HepG2 (cell line): ENCODE results near the gene GPATCH2. TPM values are rescaled to one million over a fixed set of nuclear protein-coding genes. Genes with fewer than 3 reads are reported as not detected.

Experiments
- ATAC-seq: fragments of 200-7000 bp; cut with Tn5 transposase; 3 replicates; pipeline ENCODE4 v1.9.1; 2020; ENCODE audit warnings: mild to moderate bottlenecking, moderate library complexity
- BruUV-seq: library from RNA; stranded (reverse); fragments of 400-500 nt; replicated peaks from 2 replicates; lab custom pipeline; 2021; lab: Mats Ljungman, UMichigan
- CTCF ChIA-PET: fragments of 300-600 bp; formaldehyde crosslinking; extraction: SDS; loops from one replicate; lab custom pipeline; 2021; ENCODE audit warnings: low total read pairs, inconsistent platforms, low intra/inter-chr PET ratio; lab: Yijun Ruan, JAX
- POLR2A ChIA-PET: fragments of 350-600 bp; sonication (Branson Sonifier 250); formaldehyde crosslinking; loops from one replicate; lab custom pipeline; 2020; ENCODE audit warnings: antibody characterized with exemption, inconsistent platforms; lab: Yijun Ruan, JAX
- DNase-seq: peaks from one replicate; pipeline ENCODE4 v3.0.0-alpha.2; 2015; ENCODE audit warnings: low spot score
- FAIRE-seq: peaks from 3 replicates; lab custom pipeline; 2011; peaks lifted over from hg19 to GRCh38; lab: Jason Lieb, UNC
- H2AFZ ChIP-seq: one replicate; pipeline ENCODE4 v1.6.1; 2011; ENCODE audit warnings: low read length, inconsistent platforms
- H3K27ac ChIP-seq: fragments of 300-600 bp; 3 replicates; pipeline ENCODE4 v1.8.0; 2011; ENCODE audit warnings: mixed run types, mild to moderate bottlenecking, mixed read lengths, low read length, inconsistent platforms; ENCODE audit not compliant: insufficient read depth; ENCODE audit errors: extremely low read length
- H3K27me3 ChIP-seq, 2 experiments: fragments of 200-600 bp in 1 of 2; 2 replicates in 1 of 2; 3 replicates in 1 of 2; pipeline versions ENCODE4 v1.6.0 to v1.8.0; 2011; ENCODE audit warnings: low read length in 2 of 2, mild to moderate bottlenecking in 2 of 2, moderate library complexity in 2 of 2, inconsistent platforms in 1 of 2; ENCODE audit not compliant: insufficient read depth in 2 of 2, control insufficient read depth in 1 of 2
- H3K36me3 ChIP-seq, 2 experiments: fragments of 200-600 bp in 1 of 2; replicated peaks in 1 of 2; 2 replicates in 1 of 2; 3 replicates in 1 of 2; pipeline versions ENCODE4 v1.5.1 to v1.8.0; 2011; ENCODE audit warnings: low read length in 2 of 2, inconsistent platforms in 1 of 2; ENCODE audit not compliant: insufficient read depth in 2 of 2, control insufficient read depth in 1 of 2
- H3K4me1 ChIP-seq: 2 replicates; pipeline ENCODE4 v1.5.1; 2012; ENCODE audit warnings: low read length, inconsistent platforms; ENCODE audit not compliant: insufficient read depth
- H3K4me2 ChIP-seq: 2 replicates; pipeline ENCODE4 v1.6.0; 2011; ENCODE audit warnings: low read depth, low read length, inconsistent platforms
- H3K4me3 ChIP-seq, 3 experiments: fragments of 200-600 bp in 1 of 3; sonication (generic), shearing (Covaris generic) in 1 of 3; replicated peaks in 1 of 3; 2 replicates each; pipeline ENCODE4 v1.5.1; 2011 to 2016; ENCODE audit warnings: low read length in 3 of 3, inconsistent platforms in 2 of 3, low read depth in 2 of 3, mild to moderate bottlenecking in 2 of 3, control low read depth in 1 of 3, mixed read lengths in 1 of 3; ENCODE audit not compliant: insufficient read depth in 1 of 3
- H3K79me2 ChIP-seq: one replicate; pipeline ENCODE4 v1.6.1; 2011; ENCODE audit warnings: low read length, inconsistent platforms; ENCODE audit not compliant: insufficient read depth
- H3K9ac ChIP-seq: 2 replicates; pipeline ENCODE4 v1.6.0; 2011; ENCODE audit warnings: mild to moderate bottlenecking, low read depth, low read length, inconsistent platforms; ENCODE audit not compliant: insufficient read depth
- H3K9me3 ChIP-seq: 2 replicates; pipeline ENCODE4 v1.5.1; 2012; ENCODE audit warnings: mild to moderate bottlenecking, low read length
- H4K20me1 ChIP-seq: 2 replicates; pipeline ENCODE4 v1.6.0; 2011; ENCODE audit warnings: inconsistent platforms, mild to moderate bottlenecking, low read length, moderate library complexity; ENCODE audit not compliant: insufficient read depth
- EHMT2 ChIP-seq: fragments of 200-600 bp; sonication (generic); IDR thresholded peaks from 2 replicates; pipeline ENCODE4 v1.7.0; 2017; ENCODE audit warnings: antibody characterized with exemption, low read depth, low read length, borderline replicate concordance
- GABPA ChIP-seq, 2 experiments: IDR thresholded peaks; 2 replicates each; pipeline ENCODE4 v1.6.1; 2011 to 2016; ENCODE audit warnings: low read depth in 2 of 2, low read length in 1 of 2, missing biosample characterization in 1 of 2, missing genetic modification characterization in 1 of 2
- GFI1 ChIP-seq: sonication (generic); formaldehyde crosslinking; IDR thresholded peaks from 2 replicates; pipeline ENCODE4 v1.5.0; 2020; ENCODE audit warnings: missing genetic modification reagents, mild to moderate bottlenecking, borderline replicate concordance
- HDAC6 ChIP-seq: fragments of 200-600 bp; sonication (generic); IDR thresholded peaks from 2 replicates; pipeline ENCODE4 v1.7.0; 2017; ENCODE audit warnings: mild to moderate bottlenecking, antibody characterized with exemption, low read length, low read depth
- HNF4G ChIP-seq, 2 experiments: sonication (generic) in 1 of 2; formaldehyde crosslinking in 1 of 2; IDR thresholded peaks; 2 replicates each; pipeline versions ENCODE4 v1.4.0 to v1.6.1; 2011 to 2020; ENCODE audit warnings: borderline replicate concordance in 2 of 2, low read depth in 2 of 2, mild to moderate bottlenecking in 2 of 2, low read length in 1 of 2, missing genetic modification reagents in 1 of 2, moderate library complexity in 1 of 2
- HOXA5 ChIP-seq: sonication (generic); formaldehyde crosslinking; IDR thresholded peaks from 2 replicates; pipeline ENCODE4 v1.4.0; 2020; ENCODE audit warnings: missing genetic modification reagents
- IRX3 ChIP-seq: sonication (generic); formaldehyde crosslinking; IDR thresholded peaks from 2 replicates; pipeline ENCODE4 v1.8.1; 2023; ENCODE audit warnings: mild to moderate bottlenecking, low read depth, missing genetic modification reagents, borderline replicate concordance
- KDM5B ChIP-seq: sonication (generic); formaldehyde crosslinking; IDR thresholded peaks from 2 replicates; pipeline ENCODE4 v1.4.0; 2020; ENCODE audit warnings: missing genetic modification reagents, mild to moderate bottlenecking, borderline replicate concordance
- PAF1 ChIP-seq: IDR thresholded peaks from 2 replicates; pipeline ENCODE4 v1.6.1; 2016; ENCODE audit warnings: missing genetic modification reagents, missing compliant biosample characterization
- SRSF1 ChIP-seq: fragments of 200-400 bp; formaldehyde crosslinking; optimal IDR thresholded peaks from 2 replicates; pipeline ENCODE3; 2017; ENCODE audit warnings: mild to moderate bottlenecking, low read depth, low read length, moderate library complexity
- SYNCRIP ChIP-seq: fragments of 200-400 bp; formaldehyde crosslinking; IDR thresholded peaks from 2 replicates; pipeline ENCODE4 v1.6.1; 2018; ENCODE audit warnings: mild to moderate bottlenecking, low read depth, low read length; ENCODE audit not compliant: insufficient read depth
- ZNF335 ChIP-seq: sonication (generic); formaldehyde crosslinking; IDR thresholded peaks from 2 replicates; pipeline ENCODE4 v1.4.0; 2020; ENCODE audit warnings: missing genetic modification reagents
- ZNF501 ChIP-seq: sonication (generic); formaldehyde crosslinking; IDR thresholded peaks from 2 replicates; pipeline ENCODE4 v1.5.1; 2020; ENCODE audit warnings: mild to moderate bottlenecking, moderate library complexity, missing genetic modification reagents
- ZNF782 ChIP-seq: sonication (generic); formaldehyde crosslinking; IDR thresholded peaks from 2 replicates; pipeline ENCODE4 v1.4.0; 2020; ENCODE audit warnings: missing genetic modification reagents, mild to moderate bottlenecking, borderline replicate concordance
- WGBS: methylation state at CpG from one replicate; pipeline ENCODE4 v1.1.6; 2017; ENCODE audit warnings: low lambda C conversion rate; 5-methylcytosine and 5-hydroxymethylcytosine counted together
- in situ Hi-C: cut with HindIII; loops from 2 replicates; pipeline ENCODE4 v1.10.0; 2017; ENCODE audit warnings: low pct_unique_long_range_greater_than_20kb; ENCODE audit not compliant: extremely low pct_ligation_motif_present
- intact Hi-C: fragments of 100-400 bp; cut with micrococcal nuclease; formaldehyde crosslinking; loops from one replicate; pipeline ENCODE4 v1.10.0; 2022; ENCODE audit not compliant: unreplicated experiment
- polyA plus RNA-seq, 8 experiments: library from polyadenylated mRNA; depleted of rRNA in 3 of 8; stranded (reverse) in 7 of 8; unstranded in 1 of 8; fragments of >200 nt; fragmentation: Illumina TruSeq in 4 of 8; extraction: Trizol in 4 of 8; gene quantifications; 2 replicates each; pipeline versions ENCODE4 v1.2.1 to v1.2.3, GENCODE V29; 2011 to 2016; ENCODE audit warnings: low read depth in 4 of 8, missing spikeins in 1 of 8, mixed read lengths in 1 of 8; ENCODE audit not compliant: insufficient read depth in 1 of 8
- total RNA-seq, 5 experiments: library from RNA; depleted of rRNA; stranded (reverse); fragments of >200 nt; fragmentation: Illumina TruSeq; extraction: Trizol; gene quantifications; 2 replicates each; pipeline ENCODE4 v1.2.3, GENCODE V29; 2016; ENCODE audit warnings: low read depth in 1 of 5
- TF ChIP-seq, protein P1 (sequence below): IDR thresholded peaks from 2 replicates; pipeline ENCODE4 v1.6.1; 2012; ENCODE audit warnings: inconsistent platforms

Gene GPATCH2
- total and polyA plus RNA-seq, 2 of the 13 experiments (the other 11 are each of a cell fraction or from before 2014, with no cell fraction given): 3.5 to 15.7 TPM

DNA sequence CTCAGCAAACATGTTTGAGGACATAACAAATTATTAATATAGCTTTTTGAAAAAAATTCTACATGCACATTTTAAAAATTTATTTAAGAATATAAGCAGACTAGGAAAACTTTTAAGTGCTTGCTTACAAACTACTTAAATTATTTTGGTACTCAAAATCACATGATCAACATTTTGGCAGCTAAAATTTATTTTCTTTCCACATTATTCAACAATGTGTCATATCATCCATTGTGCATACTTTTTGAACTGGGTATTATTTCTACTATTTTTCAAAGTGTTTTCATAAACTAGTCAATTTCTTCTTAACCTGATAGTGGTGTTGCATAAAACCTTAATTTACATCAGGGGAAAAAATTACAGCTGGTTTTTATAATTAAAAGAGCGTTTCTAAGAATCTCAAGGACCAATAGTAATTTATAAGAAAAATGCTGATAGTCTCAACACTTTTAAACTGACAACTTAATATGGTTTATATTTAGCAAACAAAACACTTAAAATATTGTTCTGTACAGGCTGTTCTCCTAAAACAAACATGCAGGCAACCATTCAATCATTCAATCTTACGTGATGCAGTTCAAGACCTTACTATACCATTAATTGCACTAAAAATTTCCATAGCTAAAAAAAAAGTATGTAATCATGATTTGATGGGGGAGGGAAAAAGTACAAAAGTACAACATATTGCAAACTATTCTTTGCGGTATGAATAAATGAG, 105.0 kb downstream of the GPATCH2 start:
- ATAC-seq (no peak), FAIRE-seq (no peak), DNase-seq (no peak)
- H3K4me1 ChIP-seq: no peaks in the 10 kb centered on the region
- H4K20me1 ChIP-seq: no peaks in the 10 kb centered on the region
- no peak overlapping the region for H3K4me3 ChIP-seq
- H3K27me3 ChIP-seq: no peaks in the 10 kb centered on the region
- H3K36me3 ChIP-seq: no peaks in the 10 kb centered on the region
- 94% methylated on average over 3 of the region's 3 CpGs for WGBS
- intact Hi-C loops: no loop called here
- no peak overlapping the region for H3K9ac ChIP-seq
- BruUV-seq: no TSS peak
- in situ Hi-C loops: no loop called here
- H3K79me2 ChIP-seq: no peaks in the 10 kb centered on the region
- H3K27ac ChIP-seq: no peak overlapping the region
- ChIA-PET CTCF (no interaction called here), POLR2A (no interaction called here)
- no peak overlapping the region for H2AFZ ChIP-seq
- TF ChIP-seq SYNCRIP (no peak), HNF4G (IDR thresholded peaks at IDR 0.05; ENCODE audit: borderline replicate concordance, low read depth, low read length) (no peak), HNF4G (CRISPR knock-in tag; IDR thresholded peaks at IDR 0.05; ENCODE audit: borderline replicate concordance, low read depth) (no peak), EHMT2 (no peak), KDM5B (CRISPR knock-in tag) (no peak), ZNF782 (CRISPR knock-in tag) (no peak), ZNF501 (CRISPR knock-in tag) (no peak), GABPA (IDR thresholded peaks at IDR 0.05; ENCODE audit: low read depth, low read length) (no peak), GABPA (CRISPR knock-in tag; IDR thresholded peaks at IDR 0.05; ENCODE audit: low read depth) (no peak), ZNF335 (no peak), IRX3 (CRISPR knock-in tag) (no peak), HOXA5 (CRISPR knock-in tag) (no peak), HDAC6 (no peak), PAF1 (CRISPR knock-in tag) (no peak), GFI1 (CRISPR knock-in tag) (no peak), SRSF1 (no peak)
- TF ChIP-seq, protein P1, sequence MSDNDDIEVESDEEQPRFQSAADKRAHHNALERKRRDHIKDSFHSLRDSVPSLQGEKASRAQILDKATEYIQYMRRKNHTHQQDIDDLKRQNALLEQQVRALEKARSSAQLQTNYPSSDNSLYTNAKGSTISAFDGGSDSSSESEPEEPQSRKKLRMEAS: no peak
- H3K4me2 ChIP-seq: no peak overlapping the region
- no peaks in the 10 kb centered on the region for H3K9me3 ChIP-seq
